SKM-1 (cell line): Measurements from ENCODE around the gene SMTNL1.

Source experiments
- DNase-seq: peaks from one replicate; lab custom pipeline; 2025; ENCODE audit not compliant: unreplicated experiment; lab: John Stamatoyannopoulos, UW

SMTNL1 gene

GRCh38 chr11:57536947-57537619 lies at the start of gene SMTNL1:
TSS of gene SMTNL1 (plus strand) at chr11:57537595. CDS start at chr11:57542643, 5,048 bp downstream.
- no peak for DNase-seq

DNA sequence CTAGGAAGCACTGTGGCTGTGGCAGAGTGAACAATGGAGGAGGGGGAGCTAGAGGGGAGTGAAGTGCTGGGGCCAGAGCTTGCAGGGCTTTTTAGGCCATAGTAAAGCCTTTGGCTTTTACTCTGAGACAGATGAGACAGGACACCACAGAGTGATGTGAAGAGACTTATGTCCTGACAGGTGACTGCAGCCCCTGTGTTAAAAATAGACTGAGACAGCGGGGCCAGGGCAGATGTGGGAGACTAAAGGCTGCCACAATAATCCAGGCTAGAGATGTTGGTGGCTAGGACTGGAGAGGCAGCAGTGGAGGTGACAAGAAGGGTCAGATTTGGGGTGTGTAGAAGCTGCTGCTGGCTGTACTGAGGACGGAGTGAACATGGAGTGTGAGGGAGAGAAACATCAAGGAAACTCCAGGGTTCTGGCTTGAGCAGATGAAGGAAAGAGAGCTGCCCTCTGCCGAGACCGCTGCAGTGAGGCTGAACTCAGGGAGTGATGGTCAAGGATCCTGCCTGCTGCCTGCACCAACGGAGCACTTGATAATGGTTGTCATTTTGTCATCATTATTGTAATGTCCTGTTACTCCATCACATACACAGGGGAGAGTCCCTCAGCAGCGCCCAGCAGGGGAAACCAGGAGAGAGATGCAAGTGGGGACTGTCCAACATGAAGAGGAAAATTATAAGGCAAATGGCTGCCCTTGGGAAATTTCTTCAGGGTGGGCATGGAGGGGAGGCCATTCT lies 49.3 kb upstream of the SMTNL1 start:
- DNase-seq, result no peak

GRCh38 chr11:57490456-57491248 lies 46.7 kb upstream of the SMTNL1 start:
- DNase-seq, result no peak

- peak; percentile 24 for DNase-seq
Measured at GRCh38 chr11:57491371-57492061, 45.9 kb upstream of the SMTNL1 start.

- DNase-seq, result no peak
Measured at GRCh38 chr11:57493507-57494503, 43.6 kb upstream of the SMTNL1 start.

DNA sequence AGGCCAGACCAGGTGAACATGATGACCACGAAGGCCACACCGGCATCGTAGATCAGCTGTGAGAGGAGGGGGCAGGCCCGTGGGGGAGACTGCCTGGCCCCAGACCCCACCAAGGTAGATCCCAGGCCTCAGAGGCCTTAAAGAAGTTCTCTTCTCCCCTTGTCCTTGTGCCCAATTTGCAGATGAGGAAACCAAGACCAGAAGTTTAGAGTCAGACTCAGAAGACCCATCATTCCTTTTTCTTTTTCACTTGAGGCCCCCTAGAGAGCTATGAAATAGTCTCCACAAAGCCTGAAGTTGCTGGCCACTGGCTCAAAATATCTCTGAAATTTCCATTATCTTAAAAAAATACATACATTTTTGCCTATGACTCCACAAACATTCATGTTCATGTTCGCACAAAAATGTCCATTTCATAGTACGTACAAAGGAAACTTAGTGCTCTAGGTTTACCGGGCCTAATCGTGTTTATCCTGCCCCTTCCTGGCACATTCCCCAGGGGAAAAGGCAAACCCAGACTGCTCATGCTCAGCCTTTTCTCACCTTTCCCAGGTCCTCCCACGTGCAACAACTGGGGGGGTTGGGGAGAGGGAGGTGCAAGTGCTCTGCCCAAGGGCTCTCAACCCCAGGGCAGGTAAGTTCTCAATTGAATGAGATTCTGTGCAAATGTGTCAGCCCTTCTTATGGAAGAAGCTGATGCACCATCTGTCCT lies 41.1 kb upstream of the SMTNL1 start:
- no peak for DNase-seq

DNA sequence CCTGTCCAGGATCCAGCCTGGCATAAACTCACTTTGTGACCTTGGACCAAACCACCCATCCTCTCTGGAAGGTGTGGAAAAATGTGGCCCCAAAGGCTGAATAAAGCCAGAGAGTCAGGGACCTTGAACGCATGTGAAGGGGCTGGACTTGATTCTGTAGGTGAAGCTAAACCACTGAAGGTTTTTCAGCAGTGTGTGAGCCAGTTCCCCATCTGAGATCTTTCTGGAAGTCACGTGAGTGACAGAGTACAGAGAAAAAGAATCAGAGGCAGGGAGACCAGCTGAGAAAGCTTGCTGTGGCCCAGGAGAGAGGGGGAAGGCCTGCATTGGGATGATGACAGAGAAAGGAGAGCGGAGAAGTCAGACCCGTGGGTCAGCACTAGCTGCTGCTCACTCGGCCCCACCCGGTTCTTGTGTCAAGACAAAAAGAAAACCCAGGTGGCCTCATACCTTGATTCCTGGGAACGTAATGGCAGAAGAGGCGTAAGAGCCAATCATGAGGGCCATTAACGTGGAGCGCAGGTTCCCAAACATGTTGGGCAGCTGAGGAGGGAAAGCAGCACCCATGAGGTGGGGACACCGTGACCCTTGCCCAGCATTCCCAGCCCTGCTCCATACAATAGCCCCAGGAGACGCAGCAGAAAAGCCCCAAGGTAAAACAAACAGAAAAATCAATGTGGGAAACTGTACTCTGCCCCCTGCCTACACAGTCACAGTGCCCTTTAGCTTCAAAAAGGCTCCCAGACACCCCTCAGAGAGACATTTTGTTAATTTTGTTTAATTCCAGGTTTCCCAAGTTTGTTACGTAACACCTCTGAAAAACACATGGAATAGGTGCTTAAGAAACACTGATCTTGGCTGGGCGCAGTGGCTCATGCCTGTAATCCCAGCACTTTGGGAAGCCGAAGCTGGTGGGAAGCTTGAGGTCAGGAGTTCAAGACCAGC lies 39.8 kb upstream of the SMTNL1 start:
- no peak for DNase-seq

GRCh38 chr11:57498540-57498939 lies 38.9 kb upstream of the SMTNL1 start:
- DNase-seq, result no peak

GRCh38 chr11:57499413-57499982 lies 37.9 kb upstream of the SMTNL1 start:
- no peak for DNase-seq

- no peak for DNase-seq
Measured at GRCh38 chr11:57499983-57500461, 37.4 kb upstream of the SMTNL1 start.

- no peak for DNase-seq
Measured at GRCh38 chr11:57500515-57500914, 36.9 kb upstream of the SMTNL1 start.

GRCh38 chr11:57500926-57501325 lies 36.5 kb upstream of the SMTNL1 start:
- DNase-seq, result no peak

DNA sequence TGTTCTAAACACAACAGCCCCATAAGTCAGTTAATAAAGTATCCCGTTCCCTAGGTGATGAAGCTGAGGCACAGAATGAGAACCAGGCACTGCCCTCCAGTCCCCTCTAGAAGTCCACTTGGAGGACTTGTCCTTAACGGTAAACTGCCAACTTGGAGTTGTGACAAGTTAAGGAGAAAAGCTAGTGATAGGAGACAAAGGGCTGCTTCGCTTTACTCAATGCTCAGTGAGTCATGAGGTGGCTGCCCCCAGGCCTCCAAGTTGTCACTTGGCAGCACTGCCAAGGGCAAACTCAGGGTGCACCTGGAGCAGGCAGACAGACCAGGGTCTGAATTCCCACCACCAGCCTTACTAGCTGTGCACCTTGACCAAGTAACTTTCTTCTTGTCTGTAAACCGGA lies 35.4 kb upstream of the SMTNL1 start:
- DNase-seq, result no peak

- no peak for DNase-seq
Measured at GRCh38 chr11:57502376-57502775, 35.0 kb upstream of the SMTNL1 start.

- DNase-seq, result no peak
Measured at GRCh38 chr11:57502870-57503269, 34.5 kb upstream of the SMTNL1 start.

- no peak for DNase-seq
Measured at GRCh38 chr11:57504511-57504910, 32.9 kb upstream of the SMTNL1 start.

GRCh38 chr11:57506522-57506921 lies 30.9 kb upstream of the SMTNL1 start:
- DNase-seq, result no peak
